Erythroblast (primary cell): Measurements from ENCODE around the gene ABLIM2.
A peak's percentile ranks its signal among the peaks of the same experiment; 100 is the strongest.

ENCODE experiments used
- DNase-seq, 2 experiments: peaks; one replicate each; lab custom pipeline; 2025; lab: John Stamatoyannopoulos, UW
- GATA1 ChIP-seq: IDR thresholded peaks from 2 replicates; pipeline ENCODE4 v1.6.1; 2011; ENCODE audit warnings: low read depth, mild to moderate bottlenecking, control low read depth, low read length, moderate library complexity
- POLR2A ChIP-seq: IDR thresholded peaks from 2 replicates; pipeline ENCODE4 v1.6.1; 2011; ENCODE audit warnings: mild to moderate bottlenecking, low read length

ABLIM2 gene

DNA sequence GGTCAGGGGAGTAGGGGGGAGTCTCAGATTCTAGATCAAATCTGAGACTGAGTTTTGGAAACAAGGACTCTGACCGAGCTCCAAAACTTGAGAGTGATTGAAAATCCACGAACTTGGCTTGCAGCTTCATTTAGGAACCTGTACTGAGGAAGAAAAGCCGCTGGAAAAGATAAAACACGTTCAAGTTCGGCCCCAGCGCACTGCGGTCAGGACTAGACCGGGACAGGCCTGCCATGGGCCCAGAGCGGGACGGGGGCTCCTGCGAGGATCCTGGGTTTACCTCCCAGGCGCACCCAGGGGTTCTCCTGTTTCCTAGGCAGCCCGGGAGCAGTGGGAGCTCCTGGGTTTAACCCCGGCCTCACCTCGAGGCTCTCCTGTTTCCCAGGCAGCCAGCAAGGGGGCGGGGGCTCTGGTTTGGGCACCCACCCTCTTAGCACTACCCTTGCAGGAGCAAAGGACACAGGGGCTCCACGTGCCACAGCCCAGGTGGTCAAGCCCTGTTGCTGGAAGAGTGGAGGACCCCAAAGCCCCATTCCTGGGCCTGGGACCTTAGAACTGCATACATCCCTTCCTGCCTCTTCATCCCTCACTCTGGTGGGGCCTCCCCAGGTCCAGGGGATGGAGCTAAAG lies 74.5 kb downstream of the ABLIM2 start:
- DNase-seq = no peak
- TF ChIP-seq GATA1 (no peak), POLR2A (no peak)

DNA sequence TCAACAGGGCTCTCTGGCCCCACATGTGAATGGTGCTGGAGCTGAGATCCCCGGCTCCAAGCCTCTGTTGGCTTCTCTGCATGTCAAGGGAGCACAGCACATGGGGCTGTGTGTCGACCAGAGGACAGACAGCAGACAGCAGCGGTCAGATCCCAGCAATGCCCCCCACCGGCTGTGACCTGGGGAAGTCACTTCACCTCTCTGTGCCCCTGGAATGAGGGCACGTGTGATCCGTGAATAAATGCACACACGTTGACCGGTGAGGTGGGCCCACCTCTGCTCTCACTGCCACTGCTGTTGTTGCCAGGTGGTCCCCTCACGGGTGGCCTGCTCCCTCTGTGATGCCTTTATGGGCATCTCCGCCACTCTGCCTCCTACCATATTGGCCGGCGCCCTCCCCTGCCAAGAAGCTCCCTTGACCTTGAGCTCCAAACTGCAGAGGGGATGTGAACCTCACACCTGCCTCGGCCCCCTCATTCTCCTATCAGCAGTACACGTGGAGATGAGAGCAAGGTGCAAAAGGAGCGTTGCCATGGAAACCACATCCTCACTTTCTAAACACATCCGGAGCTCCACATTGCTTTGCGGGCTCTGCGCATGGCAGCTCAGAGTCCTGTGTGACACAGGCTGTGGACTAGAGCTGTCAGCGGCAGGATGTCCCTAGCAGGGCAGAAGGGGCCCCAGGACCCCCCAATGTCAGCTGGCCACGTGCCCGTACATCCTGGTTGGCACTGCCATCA lies 75.4 kb downstream of the ABLIM2 start:
- TF ChIP-seq GATA1 = no peak
- no peak for TF ChIP-seq POLR2A
- no peak for DNase-seq

DNA sequence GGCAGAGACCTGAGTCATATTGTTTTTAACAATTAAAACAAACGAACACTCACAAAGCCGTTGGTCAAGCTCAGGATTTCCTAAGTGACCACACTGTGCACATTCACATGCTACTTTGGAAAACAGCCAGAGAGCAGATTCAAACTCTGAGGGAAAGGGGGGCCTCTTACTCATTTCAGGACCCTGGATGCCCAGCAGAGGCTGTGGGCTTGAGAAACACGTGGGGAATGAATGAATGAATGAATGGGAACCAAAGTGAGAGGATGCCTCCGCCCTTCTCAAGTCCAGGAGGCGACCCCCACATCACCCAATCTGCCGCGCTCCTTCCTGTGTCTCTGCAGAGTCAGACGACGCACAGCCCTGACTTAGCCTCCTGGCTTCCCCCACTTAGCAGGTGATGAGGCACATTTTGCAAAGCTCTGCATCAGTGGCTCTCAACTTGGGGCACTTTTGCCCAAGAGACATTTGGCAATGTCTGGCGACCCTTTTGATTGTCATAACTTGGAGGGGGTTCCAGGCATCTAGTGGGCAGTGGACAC lies 76.0 kb downstream of the ABLIM2 start:
- TF ChIP-seq GATA1 (no peak), POLR2A (no peak)
- no peak for DNase-seq

DNA sequence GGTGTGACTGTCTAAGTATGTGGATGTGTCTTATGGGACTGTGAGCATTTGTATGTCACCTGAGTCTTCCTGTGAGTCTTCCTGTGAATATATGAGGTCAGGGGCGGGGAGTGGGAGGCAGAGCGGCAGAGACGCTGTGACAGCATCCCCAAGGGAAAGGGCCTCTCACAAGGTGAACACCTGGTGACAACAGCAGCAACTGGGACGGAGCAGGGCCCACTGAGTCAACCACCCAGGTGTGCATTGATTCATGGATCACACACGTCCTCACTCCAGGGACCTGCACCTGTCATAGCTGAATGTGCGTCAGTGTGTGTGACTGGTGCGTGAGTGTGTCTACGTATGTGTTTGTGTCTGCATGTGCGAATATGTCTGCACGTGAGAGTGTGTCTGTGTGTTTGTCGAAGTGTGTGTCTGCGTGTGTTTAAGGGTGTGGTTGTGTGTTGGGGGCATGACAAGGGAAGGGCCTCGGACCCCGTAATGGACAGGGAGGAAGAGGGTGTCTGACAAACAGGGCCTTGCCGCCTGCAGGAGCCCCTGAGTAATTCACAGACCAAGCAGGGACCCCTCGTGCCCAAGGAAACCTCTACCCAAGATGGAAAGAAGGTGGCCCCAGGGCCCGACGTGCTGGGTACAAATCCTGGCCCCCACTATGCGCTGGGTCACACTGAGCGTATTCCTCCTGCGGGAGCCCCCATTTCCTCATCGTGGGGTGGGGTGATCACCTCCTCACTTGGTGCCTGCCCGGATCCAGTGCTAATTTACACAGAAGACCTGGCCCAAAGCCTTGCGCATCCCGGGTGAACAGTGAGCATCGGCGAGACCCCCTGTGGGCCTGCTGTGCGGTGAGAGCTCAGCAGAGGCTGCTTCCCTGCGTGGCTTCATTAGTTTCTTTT lies 76.7 kb downstream of the ABLIM2 start:
- no peak for DNase-seq
- TF ChIP-seq POLR2A = no peak
- TF ChIP-seq GATA1 = no peak

DNA sequence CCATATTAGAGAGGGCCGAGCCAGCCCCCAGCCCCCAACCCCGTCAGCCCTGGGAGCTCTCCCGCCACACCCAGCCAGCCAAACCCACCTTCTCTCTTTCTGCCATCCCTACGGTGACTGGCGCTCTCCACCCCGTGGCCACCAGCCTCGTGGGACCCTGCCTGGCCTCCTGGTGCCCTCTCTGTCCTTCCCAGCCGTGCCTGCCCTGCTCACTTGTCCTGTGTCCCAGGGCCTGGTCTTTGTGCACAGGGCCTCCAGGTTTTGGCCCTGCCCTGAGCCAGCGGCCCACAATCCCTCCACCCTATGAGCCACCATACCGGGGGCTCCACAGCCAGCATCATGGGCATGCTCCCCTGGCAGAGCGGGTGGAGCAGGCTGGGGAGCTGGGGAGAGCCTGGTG lies 77.4 kb downstream of the ABLIM2 start:
- DNase-seq = no peak
- TF ChIP-seq POLR2A = no peak
- TF ChIP-seq GATA1 = no peak

DNA sequence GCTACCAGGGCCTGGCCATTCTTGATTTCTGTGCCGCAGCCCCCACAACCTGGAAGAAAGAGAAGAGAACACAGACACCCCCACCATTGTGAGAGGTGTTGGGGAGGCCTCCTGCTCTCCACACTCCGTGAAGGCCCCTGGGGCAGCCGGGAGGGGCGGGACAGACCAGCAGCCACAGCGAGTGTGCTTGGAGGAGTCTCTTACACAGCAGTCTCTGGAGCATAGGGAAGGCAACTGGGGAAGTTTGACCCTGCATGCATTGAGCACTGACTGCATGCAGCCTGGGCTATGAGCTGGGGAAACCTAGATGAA lies 77.9 kb downstream of the ABLIM2 start:
- DNase-seq = no peak
- no peak for TF ChIP-seq GATA1

DNA sequence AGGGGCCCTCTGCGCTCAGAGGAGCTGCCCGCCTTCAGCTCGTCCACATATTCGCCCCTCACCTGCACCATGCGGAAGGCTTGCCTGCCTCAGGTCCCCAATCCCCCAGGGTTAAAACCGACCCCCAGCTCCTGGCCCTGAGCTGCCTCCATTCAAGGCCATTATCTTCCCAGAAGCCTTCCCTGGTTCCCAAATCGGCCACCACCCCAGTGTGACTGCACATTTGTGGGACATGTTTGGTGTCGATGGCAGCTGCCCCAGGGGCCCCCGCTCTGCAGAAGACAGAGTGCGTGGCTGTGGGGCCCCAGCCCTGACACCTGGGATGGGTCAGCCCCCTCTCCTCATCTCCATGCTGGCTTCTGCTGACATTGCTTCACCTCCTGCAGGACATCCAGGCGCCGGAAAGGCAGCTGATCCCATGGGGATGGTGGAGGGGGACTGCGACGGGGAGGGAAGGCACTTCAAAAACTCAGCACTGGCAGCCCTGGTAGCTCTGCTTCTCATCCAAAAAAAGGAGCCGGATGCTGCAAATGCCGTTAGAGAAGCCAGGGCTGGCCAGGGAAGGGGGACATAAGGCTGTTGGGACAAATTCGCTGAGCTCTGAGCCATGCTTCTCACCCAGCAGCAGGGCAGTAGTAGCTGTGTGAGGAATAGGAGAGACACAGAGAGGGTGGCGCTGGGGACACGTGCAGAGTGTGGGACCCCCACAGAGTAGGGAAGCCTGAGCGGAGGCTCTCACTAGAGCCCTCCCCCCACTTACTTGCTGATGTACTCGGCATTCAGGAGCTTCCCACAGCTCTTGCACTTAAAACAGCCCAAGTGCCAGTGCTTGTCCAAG lies 78.5 kb downstream of the ABLIM2 start:
- no peak for DNase-seq
- TF ChIP-seq GATA1 (no peak), POLR2A (no peak)

DNA sequence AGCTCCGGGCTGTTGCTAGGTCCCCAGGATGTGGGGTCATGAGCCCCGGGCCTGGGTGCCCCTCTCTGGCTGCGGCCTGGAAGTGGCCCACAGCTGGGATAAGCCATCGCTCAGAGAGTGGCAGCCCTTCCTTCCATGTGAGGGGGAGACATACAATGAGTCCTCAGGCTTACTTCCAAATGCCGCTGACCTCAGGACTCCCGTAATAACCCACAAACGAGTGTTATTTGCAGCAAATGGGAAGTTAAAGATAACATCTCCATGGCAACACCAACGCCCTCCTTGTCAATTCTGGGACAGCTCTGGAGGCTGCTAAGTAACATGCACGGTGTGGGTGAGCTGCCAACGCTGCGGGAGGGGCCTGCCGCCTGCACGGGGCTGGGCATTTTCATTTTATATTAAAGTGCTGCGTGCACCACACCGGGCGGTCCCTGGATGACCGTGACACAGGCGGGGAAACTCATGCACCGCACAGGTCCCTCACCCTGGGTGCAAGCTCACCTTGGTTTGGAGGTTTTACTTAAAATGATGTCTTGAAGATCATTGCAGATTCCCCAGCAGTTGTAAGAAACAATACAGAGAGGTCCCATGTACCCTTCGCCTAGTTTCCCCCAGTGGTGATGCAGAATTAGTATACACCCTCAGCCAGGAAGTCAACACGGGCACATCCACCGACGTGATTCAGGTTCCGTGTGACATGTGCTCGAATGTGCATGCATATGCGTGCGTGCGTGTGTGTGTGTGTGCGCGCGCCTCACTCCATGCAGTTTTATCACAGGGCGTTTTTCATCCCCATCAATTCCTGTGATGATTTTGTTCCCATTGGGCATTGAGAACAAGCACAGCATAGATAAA lies 79.4 kb downstream of the ABLIM2 start:
- peak; percentile 47 to 60 for DNase-seq
- no peak for TF ChIP-seq POLR2A
- TF ChIP-seq GATA1 = no peak

DNA sequence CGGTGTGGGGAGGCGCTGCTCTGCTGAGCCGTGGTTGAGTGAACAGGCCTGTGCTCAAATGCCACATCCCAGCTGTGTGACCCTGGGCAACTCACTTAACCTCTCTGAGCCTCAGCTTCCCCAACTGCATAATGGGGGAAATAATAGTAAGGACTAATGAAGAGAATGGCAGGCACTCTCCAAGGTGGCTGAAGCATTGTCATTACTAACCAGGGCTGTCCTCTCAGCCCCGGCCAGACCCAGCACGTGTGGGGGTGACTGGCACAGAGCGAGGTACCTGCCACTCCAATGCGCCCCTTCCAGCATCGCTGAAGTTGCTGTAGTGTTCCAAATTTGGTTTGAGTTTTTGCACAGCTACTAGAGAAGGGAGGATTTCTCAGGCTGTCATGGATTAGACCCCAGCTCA lies 80.0 kb downstream of the ABLIM2 start:
- TF ChIP-seq POLR2A (no peak), GATA1 (no peak)
- DNase-seq = no peak

DNA sequence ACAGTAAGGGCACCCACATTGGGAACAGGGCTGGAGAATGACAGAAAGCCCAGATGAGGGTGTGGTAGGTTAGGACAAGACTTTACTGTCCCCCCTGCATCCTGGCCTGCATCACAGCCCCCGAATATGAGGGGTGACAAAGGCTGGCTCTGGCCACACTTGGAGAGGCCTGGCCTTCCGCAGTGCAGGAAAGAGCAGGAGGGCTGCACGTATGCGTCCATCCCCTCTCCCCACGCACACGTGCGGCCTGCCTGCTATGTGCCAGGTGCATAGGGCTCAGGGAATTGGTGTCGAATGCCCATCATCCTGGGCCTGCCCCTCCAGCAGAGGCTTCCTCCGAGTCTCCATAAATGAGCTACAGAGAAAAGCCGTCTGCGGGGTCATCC lies 80.5 kb downstream of the ABLIM2 start:
- no peak for TF ChIP-seq GATA1
- no peak for TF ChIP-seq POLR2A
- no peak for DNase-seq

DNA sequence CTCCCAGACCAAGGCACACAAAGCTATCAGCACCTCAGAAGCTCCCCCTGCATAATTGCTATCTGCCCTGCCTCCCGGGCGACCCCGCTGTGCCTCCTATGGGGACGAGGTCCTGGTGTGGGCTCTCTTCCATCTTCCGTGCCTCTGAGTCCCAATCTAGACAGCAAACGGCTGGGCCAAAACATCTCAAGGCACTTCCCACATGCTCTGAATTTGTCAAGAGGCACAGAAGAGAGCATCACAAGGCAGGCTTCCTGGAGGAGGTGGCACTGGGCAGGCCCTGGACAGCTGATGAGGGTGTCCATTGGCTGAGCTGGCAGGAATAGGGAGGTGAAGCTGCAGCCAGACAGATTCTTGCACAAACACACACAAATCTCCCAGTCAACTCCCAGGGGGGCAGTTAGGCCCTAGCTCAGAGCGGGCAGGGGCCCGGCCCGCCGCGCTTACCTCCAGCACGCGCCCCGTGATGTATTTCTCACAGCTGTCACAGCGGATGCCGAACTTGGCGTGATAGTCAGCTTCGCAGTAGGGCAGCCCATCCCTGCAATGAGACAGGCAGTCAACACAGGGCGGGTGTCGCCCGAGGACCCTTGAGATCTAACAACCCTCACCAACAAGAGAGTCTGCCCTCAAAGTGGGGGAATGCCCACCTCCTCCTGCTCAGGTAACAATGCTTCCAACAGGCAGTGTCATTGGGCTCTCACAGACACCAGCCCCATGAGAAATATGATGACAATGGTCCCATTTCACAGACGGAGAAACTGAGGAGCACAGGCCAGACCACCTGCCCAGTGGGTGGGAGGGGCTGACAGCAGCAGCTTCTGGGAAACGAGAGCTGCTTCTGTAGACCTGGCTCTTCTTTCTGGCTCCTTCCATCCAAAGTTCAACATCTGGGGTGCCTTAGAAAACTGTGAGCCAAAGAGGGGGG lies 81.2 kb downstream of the ABLIM2 start:
- TF ChIP-seq GATA1 (no peak), POLR2A (no peak)

More for the DNA sequence above, 81.2 kb downstream of the ABLIM2 start:
- no peak for DNase-seq
